Endothelial cell of umbilical vein (primary cell): Measurements from ENCODE around the gene TBX18. TPM values are rescaled to one million over a fixed set of nuclear protein-coding genes. Genes with fewer than 3 reads are reported as not detected.

ENCODE experiments used
- BruUV-seq: library from RNA; stranded (reverse); fragments of 400-500 nt; replicated peaks from 2 replicates; lab custom pipeline; 2021; lab: Mats Ljungman, UMichigan
- CTCF ChIA-PET: fragments of 300-600, 350-600 bp; sonication (Branson Sonifier 250); formaldehyde crosslinking; loops from one replicate; lab custom pipeline; 2021; ENCODE audit warnings: antibody characterized with exemption, inconsistent platforms; lab: Charles Lee
- POLR2A ChIA-PET: fragments of 300-600, 350-600 bp; sonication (Branson Sonifier 250); formaldehyde crosslinking; loops from one replicate; lab custom pipeline; 2021; ENCODE audit warnings: antibody characterized with exemption, inconsistent platforms; lab: Charles Lee
- DNase-seq: peaks from one replicate; pipeline ENCODE4 v3.0.0-alpha.2; 2011; ENCODE audit warnings: low read depth, low spot score
- FAIRE-seq: peaks from 2 replicates; lab custom pipeline; 2011; peaks lifted over from hg19 to GRCh38; lab: Jason Lieb, UNC
- H2AFZ ChIP-seq: 2 replicates; pipeline ENCODE4 v1.6.0; 2012; ENCODE audit warnings: low read depth, low read length, control low read depth, inconsistent platforms
- H3K27ac ChIP-seq: 2 replicates; pipeline ENCODE4 v1.5.1; 2011; ENCODE audit warnings: low read depth, mild to moderate bottlenecking, control low read depth, low read length, moderate library complexity; ENCODE audit not compliant: insufficient read depth
- H3K27me3 ChIP-seq, 2 experiments: 2 replicates each; pipeline versions ENCODE4 v1.6.0 to v1.6.1; 2011; ENCODE audit warnings: low read length in 2 of 2, mixed read lengths in 1 of 2; ENCODE audit not compliant: control insufficient read depth in 2 of 2, insufficient read depth in 2 of 2
- H3K36me3 ChIP-seq, 2 experiments: 2 replicates in 1 of 2; 3 replicates in 1 of 2; pipeline ENCODE4 v1.5.1; 2011; ENCODE audit warnings: low read length in 2 of 2, mild to moderate bottlenecking in 1 of 2, moderate library complexity in 1 of 2; ENCODE audit not compliant: control insufficient read depth in 2 of 2, insufficient read depth in 2 of 2; ENCODE audit errors: extremely low read depth in 1 of 2
- H3K4me1 ChIP-seq: 3 replicates; pipeline ENCODE4 v1.5.1; 2011; ENCODE audit warnings: mild to moderate bottlenecking, low read length; ENCODE audit not compliant: control insufficient read depth, insufficient read depth; ENCODE audit errors: extremely low read depth
- H3K4me2 ChIP-seq: 2 replicates; pipeline ENCODE4 v1.6.1; 2011; ENCODE audit warnings: low read length, control low read depth, mixed read lengths; ENCODE audit not compliant: insufficient read depth
- H3K4me3 ChIP-seq, 3 experiments: fragments of 200-600 bp in 1 of 3; sonication (generic), shearing (Covaris generic) in 1 of 3; replicated peaks in 1 of 3; 2 replicates each; pipeline ENCODE4 v1.5.1; 2011 to 2016; ENCODE audit warnings: control low read depth in 3 of 3, low read length in 3 of 3, mild to moderate bottlenecking in 2 of 3, inconsistent platforms in 1 of 3, low read depth in 1 of 3, moderate library complexity in 1 of 3; ENCODE audit not compliant: insufficient read depth in 1 of 3
- H3K79me2 ChIP-seq: 2 replicates; pipeline ENCODE4 v1.6.0; 2012; ENCODE audit warnings: low read length, inconsistent platforms; ENCODE audit not compliant: control insufficient read depth, insufficient read depth
- H3K9ac ChIP-seq: replicated peaks from 2 replicates; pipeline ENCODE3; 2011; ENCODE audit warnings: low read length, control low read depth; ENCODE audit not compliant: insufficient read depth; ENCODE audit errors: extremely low read depth
- H3K9me1 ChIP-seq: replicated peaks from 3 replicates; pipeline ENCODE4 v1.6.0; 2011; ENCODE audit warnings: mild to moderate bottlenecking, low read length; ENCODE audit not compliant: control insufficient read depth, insufficient read depth; ENCODE audit errors: extremely low read depth
- H3K9me3 ChIP-seq: replicated peaks from 2 replicates; pipeline ENCODE4 v1.5.1; 2012; ENCODE audit warnings: low read length, inconsistent platforms; ENCODE audit not compliant: control insufficient read depth, insufficient read depth
- H4K20me1 ChIP-seq: replicated peaks from 2 replicates; pipeline ENCODE3; 2011; ENCODE audit warnings: mild to moderate bottlenecking, low read length; ENCODE audit not compliant: control insufficient read depth, insufficient read depth; ENCODE audit errors: extremely low read depth
- EZH2 ChIP-seq: IDR thresholded peaks from 2 replicates; pipeline ENCODE4 v1.6.1; 2012; ENCODE audit warnings: borderline replicate concordance, low read depth, mild to moderate bottlenecking, moderate library complexity, low read length, inconsistent platforms; ENCODE audit not compliant: severe bottlenecking
- GATA2 ChIP-seq: IDR thresholded peaks from 2 replicates; pipeline ENCODE4 v1.7.0; 2011; ENCODE audit warnings: low read depth, mild to moderate bottlenecking, moderate library complexity, mixed read lengths, low read length; ENCODE audit not compliant: insufficient read length, insufficient read depth
- JUN ChIP-seq: IDR thresholded peaks from 2 replicates; pipeline ENCODE4 v1.6.1; 2011; ENCODE audit warnings: borderline replicate concordance, low read depth; ENCODE audit not compliant: insufficient read length, insufficient read depth
- MAX ChIP-seq: IDR thresholded peaks from 2 replicates; pipeline ENCODE4 v1.6.1; 2011; ENCODE audit not compliant: insufficient read depth, insufficient read length
- POLR2A ChIP-seq: IDR thresholded peaks from 2 replicates; pipeline ENCODE4 v1.6.1; 2012; ENCODE audit warnings: low read depth, mild to moderate bottlenecking, control low read depth, low read length
- dilution Hi-C: fragments of 300-500 bp; cut with MboI; formaldehyde crosslinking; loops from one replicate; pipeline ENCODE4 v1.15.0; 2019; ENCODE audit warnings: low sequenced_read_pairs; ENCODE audit not compliant: extremely low pct_ligation_motif_present
- intact Hi-C: fragments of 100-400 bp; cut with micrococcal nuclease; formaldehyde crosslinking; loops from one replicate; pipeline ENCODE4 v1.10.0; 2022
- polyA plus RNA-seq, 4 experiments: library from polyadenylated mRNA; depleted of rRNA in 3 of 4; stranded (reverse) in 3 of 4; unstranded in 1 of 4; fragments of >200 nt; gene quantifications; 2 replicates each; pipeline versions ENCODE4 v1.2.1 to v1.2.3, GENCODE V29; 2011 to 2012; ENCODE audit warnings: missing spikeins in 1 of 4
- total RNA-seq: library from RNA; stranded (reverse); gene quantifications from 2 replicates; pipeline ENCODE4 v1.2.3, GENCODE V29; 2021

Gene TBX18
- total and polyA plus RNA-seq, 2 donors (not counting 3 experiments of a cell fraction or from before 2014, with no cell fraction given): 28.4 to 60.5 TPM

DNA sequence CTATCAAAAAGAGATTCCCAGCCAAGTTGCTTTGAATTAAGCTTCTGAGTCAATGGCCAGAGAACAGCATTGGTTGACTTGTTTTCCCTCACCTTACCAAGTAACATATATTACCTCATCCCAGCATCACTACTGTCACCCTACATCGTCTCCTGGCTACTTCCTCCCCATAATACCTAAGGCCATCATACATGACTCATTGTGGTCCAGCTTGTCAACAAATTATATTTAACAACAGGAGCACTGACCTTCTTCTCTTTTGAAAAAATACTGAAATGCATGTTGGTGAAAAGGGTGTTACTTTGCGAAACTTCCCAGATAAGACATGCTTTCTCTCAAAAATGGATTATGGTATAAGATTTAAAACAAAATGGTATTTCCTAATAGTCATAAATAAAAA, 106.9 kb downstream of the TBX18 start:
- DNase-seq: no peak
- no peaks in the 10 kb centered on the region for H3K9me1 ChIP-seq
- no peak overlapping the region for H3K4me2 ChIP-seq
- H3K4me3 ChIP-seq: no peak overlapping the region
- no peaks in the 10 kb centered on the region for H3K9me3 ChIP-seq
- no peaks in the 10 kb centered on the region for H3K79me2 ChIP-seq
- no peak for TF ChIP-seq JUN
- H2AFZ ChIP-seq: no peak overlapping the region
- H3K27me3 ChIP-seq: no peaks in the 10 kb centered on the region
- no TSS peak for BruUV-seq
- no peaks in the 10 kb centered on the region for H3K36me3 ChIP-seq
- H4K20me1 ChIP-seq: no peaks in the 10 kb centered on the region
- no peak for FAIRE-seq
- peaks cover 16% of the 10 kb centered on the region for H3K4me1 ChIP-seq
- H3K27ac ChIP-seq: no peak overlapping the region
- POLR2A ChIA-PET: no interaction called here
- CTCF ChIA-PET: interaction anchor here (1.2 kb wide), 1 partner anchor 12 kb away, joined by 3 read pairs; no protein-coding TSS in a partner anchor
- no peak overlapping the region for H3K9ac ChIP-seq
- dilution Hi-C loops (no loop called here), intact Hi-C loops (no loop called here)

GRCh38 chr6:84657025-84657424, 107.4 kb downstream of the TBX18 start:
- TF ChIP-seq MAX (no peak), EZH2 (no peak), JUN (no peak), POLR2A (no peak), GATA2 (no peak)
- ChIA-PET POLR2A (no interaction called here), CTCF (no interaction called here)
- dilution Hi-C loops (no loop called here), intact Hi-C loops (no loop called here)
- Histone ChIP-seq H3K79me2 (no peaks in the 10 kb centered on the region), H3K27ac (no peak overlapping the region), H2AFZ (no peak overlapping the region), H3K9me3 (no peaks in the 10 kb centered on the region), H3K9ac (no peak overlapping the region), H3K9me1 (no peaks in the 10 kb centered on the region), H3K36me3 (no peaks in the 10 kb centered on the region), H3K27me3 (no peaks in the 10 kb centered on the region), H3K4me1 (peaks cover 19% of the 10 kb centered on the region), H3K4me2 (no peak overlapping the region), H3K4me3 (no peak overlapping the region), H4K20me1 (no peaks in the 10 kb centered on the region)
- BruUV-seq: no TSS peak
- no peak for DNase-seq
- no peak for FAIRE-seq
